Stromal cell of bone marrow (primary cell): ENCODE measurements around the gene HAP1.
"Not testable (repeated sequence)": the region's sequence is repeated elsewhere in the genome, so short reads cannot be mapped to it uniquely, and the experiment has no call there.

Experiments
- DNase-seq: peaks from one replicate; pipeline ENCODE4 v3.0.0-alpha.2; 2012; ENCODE audit warnings: low read depth

The HAP1 gene

GRCh38 chr17:41689497-41690299 is 44.7 kb downstream of the HAP1 start:
- DNase-seq, result no peak

- peak; percentile 99 for DNase-seq
Measured at GRCh38 chr17:41688641-41689496, 45.6 kb downstream of the HAP1 start, which contains the start of gene EIF1. TSS of gene EIF1 (plus strand) at chr17:41688885. CDS start at chr17:41689039, 154 bp downstream.

- DNase-seq, result no peak
Measured at GRCh38 chr17:41687828-41688640, 46.4 kb downstream of the HAP1 start.

GRCh38 chr17:41686281-41686680 is 48.2 kb downstream of the HAP1 start:
- no peak for DNase-seq

- not testable (repeated sequence) for DNase-seq
Measured at GRCh38 chr17:41685753-41686152, 48.7 kb downstream of the HAP1 start.

GRCh38 chr17:41684035-41684434 is 50.4 kb downstream of the HAP1 start:
- no peak for DNase-seq

- no peak for DNase-seq
Measured at GRCh38 chr17:41683441-41684007, 50.9 kb downstream of the HAP1 start.

- no peak for DNase-seq
Measured at GRCh38 chr17:41682631-41683030, 51.8 kb downstream of the HAP1 start.

- DNase-seq, result no peak
Measured at GRCh38 chr17:41681776-41682175, 52.7 kb downstream of the HAP1 start.

GRCh38 chr17:41680426-41681040 is 53.9 kb downstream of the HAP1 start:
- DNase-seq, result no peak

- DNase-seq, result no peak
Measured at GRCh38 chr17:41679740-41680425, 54.6 kb downstream of the HAP1 start.

GRCh38 chr17:41678907-41679739 is 55.3 kb downstream of the HAP1 start:
- peak; percentile 75 for DNase-seq

GRCh38 chr17:41678411-41678906 is 56.0 kb downstream of the HAP1 start:
- peak; percentile 20 for DNase-seq

- DNase-seq, result no peak
Measured at GRCh38 chr17:41676058-41676419, 58.4 kb downstream of the HAP1 start.

GRCh38 chr17:41675157-41676057 is 59.0 kb downstream of the HAP1 start:
- not testable (repeated sequence) for DNase-seq
